GM12865 (cell line): ENCODE measurements around the gene CREBL2.
"Not testable (repeated sequence)": the region's sequence is repeated elsewhere in the genome, so short reads cannot be mapped to it uniquely, and the experiment has no call there.

Source experiments
- DNase-seq: peaks from one replicate; pipeline ENCODE4 v3.0.0; 2010; ENCODE audit warnings: low read depth
- H3K4me3 ChIP-seq: 2 replicates; pipeline ENCODE4 v1.5.1; 2011; ENCODE audit warnings: mild to moderate bottlenecking, low read depth, low read length, control low read depth
- TF ChIP-seq, protein P1 (sequence below): IDR thresholded peaks from 2 replicates; pipeline ENCODE4 v1.5.1; 2011; ENCODE audit warnings: low read length, control low read depth, low read depth, inconsistent platforms; ENCODE audit not compliant: insufficient read depth; ENCODE audit errors: missing control alignments

Gene CREBL2

DNA sequence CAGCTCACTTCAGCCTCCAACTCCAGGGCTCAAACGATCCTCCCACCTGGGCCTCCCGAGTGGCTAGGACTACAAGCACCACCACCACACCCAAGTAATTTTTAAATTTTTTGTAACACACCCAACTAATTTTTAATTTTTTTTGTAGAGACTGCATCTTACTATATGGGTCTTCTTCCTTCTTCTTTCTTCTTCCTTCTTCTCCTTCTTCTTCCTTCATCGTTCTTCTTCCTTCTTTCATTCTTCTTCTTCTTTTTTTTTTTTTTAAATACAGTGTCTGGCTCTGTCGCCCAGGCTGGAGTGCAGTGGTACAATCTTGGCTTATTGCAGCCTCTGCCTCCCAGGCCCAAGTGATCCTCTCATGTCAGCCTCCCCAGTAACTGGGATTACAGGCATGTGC is 965 bp upstream of the CREBL2 start:
- peak overlapping the region; percentile 71; the same call in 1 of the 2 replicates for H3K4me3 ChIP-seq
- no peak for DNase-seq
- TF ChIP-seq, protein P1, sequence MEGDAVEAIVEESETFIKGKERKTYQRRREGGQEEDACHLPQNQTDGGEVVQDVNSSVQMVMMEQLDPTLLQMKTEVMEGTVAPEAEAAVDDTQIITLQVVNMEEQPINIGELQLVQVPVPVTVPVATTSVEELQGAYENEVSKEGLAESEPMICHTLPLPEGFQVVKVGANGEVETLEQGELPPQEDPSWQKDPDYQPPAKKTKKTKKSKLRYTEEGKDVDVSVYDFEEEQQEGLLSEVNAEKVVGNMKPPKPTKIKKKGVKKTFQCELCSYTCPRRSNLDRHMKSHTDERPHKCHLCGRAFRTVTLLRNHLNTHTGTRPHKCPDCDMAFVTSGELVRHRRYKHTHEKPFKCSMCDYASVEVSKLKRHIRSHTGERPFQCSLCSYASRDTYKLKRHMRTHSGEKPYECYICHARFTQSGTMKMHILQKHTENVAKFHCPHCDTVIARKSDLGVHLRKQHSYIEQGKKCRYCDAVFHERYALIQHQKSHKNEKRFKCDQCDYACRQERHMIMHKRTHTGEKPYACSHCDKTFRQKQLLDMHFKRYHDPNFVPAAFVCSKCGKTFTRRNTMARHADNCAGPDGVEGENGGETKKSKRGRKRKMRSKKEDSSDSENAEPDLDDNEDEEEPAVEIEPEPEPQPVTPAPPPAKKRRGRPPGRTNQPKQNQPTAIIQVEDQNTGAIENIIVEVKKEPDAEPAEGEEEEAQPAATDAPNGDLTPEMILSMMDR: no peak

DNA sequence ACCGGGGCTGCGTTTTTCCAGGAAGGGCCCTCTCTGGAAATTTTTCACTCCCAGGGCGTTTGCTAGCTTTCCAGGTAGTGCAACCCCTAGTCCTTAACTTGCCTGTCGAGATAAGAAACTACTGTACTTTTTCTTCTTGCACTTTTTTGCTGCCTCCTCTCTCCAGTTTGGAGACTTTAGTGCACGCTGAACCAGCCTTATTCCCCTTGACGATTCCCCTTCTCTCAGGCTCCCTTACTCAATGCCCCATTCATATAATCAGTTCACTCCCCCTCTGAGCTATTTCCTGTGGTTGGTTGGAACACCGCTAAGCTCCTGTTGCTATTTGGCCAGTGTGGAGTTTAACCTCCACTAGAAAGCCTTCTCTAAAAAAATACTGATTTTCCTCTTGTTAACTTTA is 682 bp downstream of the CREBL2 start:
- TF ChIP-seq, protein P1: no peak
- DNase-seq: peak; percentile 56
- peak overlapping the region; percentile 71 for H3K4me3 ChIP-seq

DNA sequence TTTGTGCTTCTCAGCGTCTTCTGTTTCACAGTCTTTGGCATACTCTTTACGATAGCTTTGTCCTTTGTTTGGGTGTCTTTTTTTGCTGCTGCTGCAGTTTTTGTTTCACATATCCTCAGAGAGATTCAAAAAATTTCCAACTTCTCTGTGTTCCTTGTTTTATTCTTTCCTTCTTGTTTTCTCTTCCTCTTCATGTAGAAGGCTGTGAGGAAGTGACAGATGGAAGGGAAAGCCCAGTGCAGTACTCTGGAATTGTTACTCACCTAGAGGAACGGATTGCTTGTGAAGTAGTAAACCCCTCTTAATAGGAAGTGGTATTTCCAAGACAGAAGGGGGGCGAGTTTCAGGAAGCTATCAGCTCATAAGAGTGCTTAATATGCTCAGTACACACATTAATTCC is 1.7 kb downstream of the CREBL2 start:
- peak overlapping the region; percentile 71 for H3K4me3 ChIP-seq
- TF ChIP-seq, protein P1: no peak
- peak; percentile 24 for DNase-seq

DNA sequence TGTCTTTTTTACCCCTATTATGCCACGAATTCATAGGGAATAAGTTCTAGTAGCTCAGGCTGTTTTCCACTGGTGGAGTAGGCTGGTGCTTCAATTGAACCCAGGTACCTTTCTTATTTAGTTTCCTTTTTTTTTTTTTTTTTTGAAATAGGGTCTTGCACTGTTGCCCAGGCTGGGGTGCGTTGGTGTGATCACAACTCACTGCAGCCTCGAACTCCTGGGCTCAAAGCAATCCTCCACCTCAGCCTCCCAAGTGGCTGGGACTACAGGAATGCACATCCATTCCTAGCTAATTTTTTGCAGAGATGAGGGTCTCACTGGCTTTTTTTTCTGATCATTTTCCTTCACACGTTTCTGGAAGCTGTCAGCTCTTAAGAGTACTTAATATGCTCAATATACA is 2.7 kb downstream of the CREBL2 start:
- no peak for DNase-seq
- TF ChIP-seq, protein P1: no peak
- H3K4me3 ChIP-seq: no peak overlapping the region

DNA sequence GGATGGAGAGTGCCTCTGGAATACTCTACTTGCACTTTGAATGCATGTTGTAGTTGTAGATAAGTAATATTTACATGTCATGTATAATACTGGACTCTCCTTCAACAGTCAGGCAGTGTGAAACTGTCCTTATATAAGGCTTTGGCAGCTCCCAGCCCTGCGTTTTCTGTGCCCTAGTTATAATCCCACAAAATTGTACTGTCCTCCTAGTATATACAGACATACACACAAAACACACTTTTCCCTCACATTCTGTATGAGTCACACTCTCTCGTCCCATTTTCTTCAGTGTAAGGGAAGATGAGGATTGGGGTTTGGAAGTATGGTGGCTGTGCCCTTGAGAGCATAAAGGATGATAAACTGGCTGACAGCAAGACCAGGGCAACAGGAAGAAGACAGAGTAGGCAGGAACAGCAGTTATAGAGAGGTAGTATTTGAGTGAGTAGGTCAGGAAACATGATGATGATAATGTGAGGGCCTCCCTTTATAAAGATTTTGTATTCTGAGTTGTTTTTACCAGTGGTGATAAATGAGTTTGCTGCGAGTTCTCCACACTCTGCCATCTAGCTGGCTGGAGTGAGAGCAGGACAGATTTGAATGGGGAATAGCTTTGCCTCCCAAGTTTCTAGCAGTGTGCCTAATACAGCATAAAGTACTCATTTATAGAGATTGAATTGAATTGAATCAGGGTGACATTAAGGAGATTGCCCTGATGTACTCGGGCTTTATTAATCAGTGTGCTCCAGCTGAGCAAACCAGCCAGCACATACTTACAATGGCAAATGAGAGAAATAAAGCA is 5.0 kb downstream of the CREBL2 start:
- no peak overlapping the region for H3K4me3 ChIP-seq
- DNase-seq: no peak
- TF ChIP-seq, protein P1: no peak

DNA sequence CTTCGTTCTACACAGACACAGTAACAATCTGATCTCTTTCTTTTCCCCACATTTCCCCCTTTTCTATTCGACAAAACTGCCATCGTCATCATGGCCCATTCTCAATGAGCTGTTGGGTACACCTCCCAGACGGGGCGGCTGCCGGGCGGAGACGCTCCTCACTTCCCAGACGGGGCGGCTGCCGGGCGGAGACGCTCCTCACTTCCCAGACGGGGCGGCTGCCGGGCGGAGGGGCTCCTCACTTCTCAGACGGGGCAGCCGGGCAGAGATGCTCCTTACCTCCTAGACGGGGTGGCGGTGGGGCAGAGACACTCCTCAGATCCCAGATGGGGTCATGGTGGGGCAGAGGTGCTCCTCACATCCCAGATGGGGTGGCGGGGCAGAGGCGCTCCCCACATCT is 6.4 kb downstream of the CREBL2 start:
- H3K4me3 ChIP-seq, DNase-seq: not testable (repeated sequence)

DNA sequence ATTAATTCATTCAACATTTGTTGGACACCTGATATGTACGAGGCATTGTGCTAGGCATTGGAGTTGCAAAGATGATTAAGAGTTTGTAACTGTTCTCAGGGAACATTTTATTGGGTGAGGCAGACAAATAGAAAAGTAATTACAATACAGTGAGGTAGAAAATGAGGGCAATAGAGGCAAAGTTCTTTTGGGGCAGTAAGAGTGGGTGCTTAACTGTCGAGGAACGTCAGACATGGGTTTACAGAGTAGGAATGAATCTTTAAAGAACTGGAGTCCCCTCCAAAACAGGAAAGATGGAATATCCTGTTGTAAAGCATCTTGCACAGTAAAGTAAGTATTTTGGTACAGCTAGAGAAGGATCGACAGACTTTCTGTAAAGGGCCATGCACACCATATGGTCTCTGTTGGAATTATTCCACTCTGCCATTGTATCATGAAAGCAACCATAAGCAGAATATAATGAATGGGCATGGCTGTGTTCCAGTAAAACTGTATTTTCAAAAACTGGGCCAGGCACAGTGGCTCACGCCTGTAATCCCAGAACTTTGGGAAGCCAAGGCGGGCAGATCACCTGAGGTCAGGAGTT is 9.1 kb downstream of the CREBL2 start:
- DNase-seq: no peak
- no peak overlapping the region for H3K4me3 ChIP-seq
- TF ChIP-seq, protein P1: no peak
